ENCODE data around the gene PPP1R12A.

PPP1R12A gene

GRCh38 chr12:79871621-79872020 is 63.3 kb downstream of the PPP1R12A start:
- peaks cover 11 to 23% of the 10 kb centered on the region in 2 experiments; a peak in 2 of 3 replicates for H3K36me3 ChIP-seq (ENCODE audit: control insufficient read depth in 2 of 2, insufficient read depth in 1 of 2, low read length in 2 of 2)
- H3K4me1 ChIP-seq (ENCODE audit: control insufficient read depth, insufficient read depth, low read length) = no peaks in the 10 kb centered on the region
- ChIA-PET POLR2A (no interaction called here), CTCF (no interaction called here)
- H3K4me3 ChIP-seq (ENCODE audit: low read depth, low read length) = no peak overlapping the region
- H3K27ac ChIP-seq (ENCODE audit: extremely low read depth, low read depth, low read length) = no peak overlapping the region
- TF ChIP-seq ZNF624 (tag by site-specific recombination; IDR thresholded peaks at IDR 0.05) = no peak
- no peak for TF ChIP-seq ZNF571 (tag by site-specific recombination; IDR thresholded peaks at IDR 0.05)
- TF ChIP-seq, protein P1, sequence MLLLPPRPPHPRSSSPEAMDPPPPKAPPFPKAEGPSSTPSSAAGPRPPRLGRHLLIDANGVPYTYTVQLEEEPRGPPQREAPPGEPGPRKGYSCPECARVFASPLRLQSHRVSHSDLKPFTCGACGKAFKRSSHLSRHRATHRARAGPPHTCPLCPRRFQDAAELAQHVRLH (tag by site-specific recombination; IDR thresholded peaks at IDR 0.05) = no peak
- TF ChIP-seq, protein P2, sequence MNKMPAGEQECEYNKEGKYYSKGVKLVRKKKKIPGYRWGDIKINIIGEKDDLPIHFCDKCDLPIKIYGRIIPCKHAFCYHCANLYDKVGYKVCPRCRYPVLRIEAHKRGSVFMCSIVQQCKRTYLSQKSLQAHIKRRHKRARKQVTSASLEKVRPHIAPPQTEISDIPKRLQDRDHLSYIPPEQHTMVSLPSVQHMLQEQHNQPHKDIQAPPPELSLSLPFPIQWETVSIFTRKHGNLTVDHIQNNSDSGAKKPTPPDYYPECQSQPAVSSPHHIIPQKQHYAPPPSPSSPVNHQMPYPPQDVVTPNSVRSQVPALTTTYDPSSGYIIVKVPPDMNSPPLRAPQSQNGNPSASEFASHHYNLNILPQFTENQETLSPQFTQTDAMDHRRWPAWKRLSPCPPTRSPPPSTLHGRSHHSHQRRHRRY (tag by site-specific recombination; IDR thresholded peaks at IDR 0.05) = no peak
- TF ChIP-seq SETDB1 (IDR thresholded peaks at IDR 0.05; ENCODE audit: insufficient read length, low read length) = no peak
- TF ChIP-seq ZNF169 (tag by site-specific recombination; IDR thresholded peaks at IDR 0.05) = no peak
- TF ChIP-seq REST (tag by site-specific recombination; IDR thresholded peaks at IDR 0.05) = no peak
- TF ChIP-seq ZNF549 (tag by site-specific recombination; IDR thresholded peaks at IDR 0.05) = no peak
- TF ChIP-seq, protein P3, sequence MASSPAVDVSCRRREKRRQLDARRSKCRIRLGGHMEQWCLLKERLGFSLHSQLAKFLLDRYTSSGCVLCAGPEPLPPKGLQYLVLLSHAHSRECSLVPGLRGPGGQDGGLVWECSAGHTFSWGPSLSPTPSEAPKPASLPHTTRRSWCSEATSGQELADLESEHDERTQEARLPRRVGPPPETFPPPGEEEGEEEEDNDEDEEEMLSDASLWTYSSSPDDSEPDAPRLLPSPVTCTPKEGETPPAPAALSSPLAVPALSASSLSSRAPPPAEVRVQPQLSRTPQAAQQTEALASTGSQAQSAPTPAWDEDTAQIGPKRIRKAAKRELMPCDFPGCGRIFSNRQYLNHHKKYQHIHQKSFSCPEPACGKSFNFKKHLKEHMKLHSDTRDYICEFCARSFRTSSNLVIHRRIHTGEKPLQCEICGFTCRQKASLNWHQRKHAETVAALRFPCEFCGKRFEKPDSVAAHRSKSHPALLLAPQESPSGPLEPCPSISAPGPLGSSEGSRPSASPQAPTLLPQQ (tag by site-specific recombination; IDR thresholded peaks at IDR 0.05) = no peak
- no peak for TF ChIP-seq ZNF629 (tag by site-specific recombination; IDR thresholded peaks at IDR 0.05)
- no peak for TF ChIP-seq ZNF600 (tag by site-specific recombination; IDR thresholded peaks at IDR 0.05)
- no peak for TF ChIP-seq ZNF513 (tag by site-specific recombination; IDR thresholded peaks at IDR 0.05)
- TF ChIP-seq, protein P4, sequence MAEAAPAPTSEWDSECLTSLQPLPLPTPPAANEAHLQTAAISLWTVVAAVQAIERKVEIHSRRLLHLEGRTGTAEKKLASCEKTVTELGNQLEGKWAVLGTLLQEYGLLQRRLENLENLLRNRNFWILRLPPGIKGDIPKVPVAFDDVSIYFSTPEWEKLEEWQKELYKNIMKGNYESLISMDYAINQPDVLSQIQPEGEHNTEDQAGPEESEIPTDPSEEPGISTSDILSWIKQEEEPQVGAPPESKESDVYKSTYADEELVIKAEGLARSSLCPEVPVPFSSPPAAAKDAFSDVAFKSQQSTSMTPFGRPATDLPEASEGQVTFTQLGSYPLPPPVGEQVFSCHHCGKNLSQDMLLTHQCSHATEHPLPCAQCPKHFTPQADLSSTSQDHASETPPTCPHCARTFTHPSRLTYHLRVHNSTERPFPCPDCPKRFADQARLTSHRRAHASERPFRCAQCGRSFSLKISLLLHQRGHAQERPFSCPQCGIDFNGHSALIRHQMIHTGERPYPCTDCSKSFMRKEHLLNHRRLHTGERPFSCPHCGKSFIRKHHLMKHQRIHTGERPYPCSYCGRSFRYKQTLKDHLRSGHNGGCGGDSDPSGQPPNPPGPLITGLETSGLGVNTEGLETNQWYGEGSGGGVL (tag by site-specific recombination; IDR thresholded peaks at IDR 0.05) = no peak
- TF ChIP-seq ZNF211 (tag by site-specific recombination; IDR thresholded peaks at IDR 0.05; ENCODE audit: low read depth) = no peak
- no peak for TF ChIP-seq ZBTB10 (tag by site-specific recombination; IDR thresholded peaks at IDR 0.05)
- no peak for TF ChIP-seq HOXA7 (CRISPR knock-in tag; IDR thresholded peaks at IDR 0.05; ENCODE audit: borderline replicate concordance)
- TF ChIP-seq ZNF37A (tag by site-specific recombination; IDR thresholded peaks at IDR 0.05) = no peak
- no peaks in the 10 kb centered on the region for H3K9me3 ChIP-seq (ENCODE audit: control insufficient read depth, insufficient read depth, low read depth, low read length)
